SK-N-SH (cell line): Measurements from ENCODE around the gene IBSP.

Experiments used
- EP300 ChIP-seq, 2 experiments: IDR thresholded peaks; 2 replicates each; pipeline versions ENCODE4 v1.4.0 to v1.6.1; 2012; ENCODE audit warnings: borderline replicate concordance in 1 of 2, low read depth in 1 of 2, low read length in 1 of 2
- EZH2phosphoT487 ChIP-seq: fragments of 200-600 bp; sonication (generic); IDR thresholded peaks from 2 replicates; pipeline ENCODE4 v1.6.1; 2017; ENCODE audit warnings: low read depth, mixed run types, mild to moderate bottlenecking, antibody characterized with exemption, moderate library complexity, borderline replicate concordance
- MXI1 ChIP-seq: IDR thresholded peaks from 2 replicates; pipeline ENCODE4 v1.6.1; 2012; ENCODE audit warnings: mild to moderate bottlenecking, low read depth, low read length, improper control_type of control experiment
- NFIC ChIP-seq: IDR thresholded peaks from 2 replicates; pipeline ENCODE4 v1.4.0; 2012; ENCODE audit warnings: borderline replicate concordance
- NRF1 ChIP-seq: IDR thresholded peaks from 2 replicates; pipeline ENCODE4 v1.6.1; 2012; ENCODE audit warnings: low read depth, mild to moderate bottlenecking, low read length
- POLR2AphosphoS5 ChIP-seq: IDR thresholded peaks from 2 replicates; pipeline ENCODE4 v1.6.1; 2012; ENCODE audit warnings: low read depth, low read length
- RAD21 ChIP-seq: IDR thresholded peaks from 2 replicates; pipeline ENCODE4 v1.6.1; 2012; ENCODE audit warnings: mild to moderate bottlenecking, low read length
- RFX5 ChIP-seq: IDR thresholded peaks from 2 replicates; pipeline ENCODE4 v1.6.1; 2012; ENCODE audit warnings: mild to moderate bottlenecking, improper control_type of control experiment, low read length
- TF ChIP-seq, protein P1 (sequence below): fragments of 200-600 bp; sonication (generic); IDR thresholded peaks from 2 replicates; pipeline ENCODE4 v1.6.1; 2017; ENCODE audit warnings: antibody characterized with exemption, mild to moderate bottlenecking, moderate library complexity
- TF ChIP-seq, protein P2 (sequence below): IDR thresholded peaks from 2 replicates; pipeline ENCODE4 v1.4.0; 2012; ENCODE audit warnings: low read depth, borderline replicate concordance
- TF ChIP-seq, protein P3 (sequence below): IDR thresholded peaks from 2 replicates; pipeline ENCODE4; 2012
- TF ChIP-seq, protein P4 (sequence below): IDR thresholded peaks from 2 replicates; pipeline ENCODE4 v1.6.1; 2012; ENCODE audit warnings: mild to moderate bottlenecking, low read depth, low read length, moderate library complexity

DNA sequence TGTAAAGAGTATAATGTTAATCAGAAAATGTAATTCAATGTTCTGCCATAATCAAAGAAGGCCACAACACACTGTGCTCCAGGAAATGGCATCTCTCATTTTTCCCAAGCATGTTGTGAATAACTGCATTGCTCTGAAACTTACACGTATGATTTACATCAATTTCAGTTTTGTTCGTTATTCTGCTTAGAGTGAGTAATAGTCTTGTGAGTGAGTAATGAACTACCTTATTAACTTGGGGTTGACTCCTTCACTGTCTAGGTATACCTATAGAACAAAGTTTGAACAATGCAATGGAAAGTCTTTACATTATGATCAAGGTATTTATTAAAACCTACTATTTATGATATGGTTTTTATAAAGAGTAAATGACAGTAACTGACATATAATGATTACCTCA is 17.8 kb upstream of the IBSP start:
- TF ChIP-seq EZH2phosphoT487 (no peak), RAD21 (no peak), NFIC (no peak), POLR2AphosphoS5 (no peak), MXI1 (no peak), RFX5 (no peak), NRF1 (no peak), EP300 (IDR thresholded peaks at IDR 0.05; ENCODE audit: borderline replicate concordance in 1 of 2, low read depth in 1 of 2, low read length in 1 of 2) (no peak)
- TF ChIP-seq, protein P1, sequence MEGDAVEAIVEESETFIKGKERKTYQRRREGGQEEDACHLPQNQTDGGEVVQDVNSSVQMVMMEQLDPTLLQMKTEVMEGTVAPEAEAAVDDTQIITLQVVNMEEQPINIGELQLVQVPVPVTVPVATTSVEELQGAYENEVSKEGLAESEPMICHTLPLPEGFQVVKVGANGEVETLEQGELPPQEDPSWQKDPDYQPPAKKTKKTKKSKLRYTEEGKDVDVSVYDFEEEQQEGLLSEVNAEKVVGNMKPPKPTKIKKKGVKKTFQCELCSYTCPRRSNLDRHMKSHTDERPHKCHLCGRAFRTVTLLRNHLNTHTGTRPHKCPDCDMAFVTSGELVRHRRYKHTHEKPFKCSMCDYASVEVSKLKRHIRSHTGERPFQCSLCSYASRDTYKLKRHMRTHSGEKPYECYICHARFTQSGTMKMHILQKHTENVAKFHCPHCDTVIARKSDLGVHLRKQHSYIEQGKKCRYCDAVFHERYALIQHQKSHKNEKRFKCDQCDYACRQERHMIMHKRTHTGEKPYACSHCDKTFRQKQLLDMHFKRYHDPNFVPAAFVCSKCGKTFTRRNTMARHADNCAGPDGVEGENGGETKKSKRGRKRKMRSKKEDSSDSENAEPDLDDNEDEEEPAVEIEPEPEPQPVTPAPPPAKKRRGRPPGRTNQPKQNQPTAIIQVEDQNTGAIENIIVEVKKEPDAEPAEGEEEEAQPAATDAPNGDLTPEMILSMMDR = no peak
- TF ChIP-seq, protein P2, sequence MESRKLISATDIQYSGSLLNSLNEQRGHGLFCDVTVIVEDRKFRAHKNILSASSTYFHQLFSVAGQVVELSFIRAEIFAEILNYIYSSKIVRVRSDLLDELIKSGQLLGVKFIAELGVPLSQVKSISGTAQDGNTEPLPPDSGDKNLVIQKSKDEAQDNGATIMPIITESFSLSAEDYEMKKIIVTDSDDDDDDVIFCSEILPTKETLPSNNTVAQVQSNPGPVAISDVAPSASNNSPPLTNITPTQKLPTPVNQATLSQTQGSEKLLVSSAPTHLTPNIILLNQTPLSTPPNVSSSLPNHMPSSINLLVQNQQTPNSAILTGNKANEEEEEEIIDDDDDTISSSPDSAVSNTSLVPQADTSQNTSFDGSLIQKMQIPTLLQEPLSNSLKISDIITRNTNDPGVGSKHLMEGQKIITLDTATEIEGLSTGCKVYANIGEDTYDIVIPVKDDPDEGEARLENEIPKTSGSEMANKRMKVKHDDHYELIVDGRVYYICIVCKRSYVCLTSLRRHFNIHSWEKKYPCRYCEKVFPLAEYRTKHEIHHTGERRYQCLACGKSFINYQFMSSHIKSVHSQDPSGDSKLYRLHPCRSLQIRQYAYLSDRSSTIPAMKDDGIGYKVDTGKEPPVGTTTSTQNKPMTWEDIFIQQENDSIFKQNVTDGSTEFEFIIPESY = no peak
- TF ChIP-seq, protein P3, sequence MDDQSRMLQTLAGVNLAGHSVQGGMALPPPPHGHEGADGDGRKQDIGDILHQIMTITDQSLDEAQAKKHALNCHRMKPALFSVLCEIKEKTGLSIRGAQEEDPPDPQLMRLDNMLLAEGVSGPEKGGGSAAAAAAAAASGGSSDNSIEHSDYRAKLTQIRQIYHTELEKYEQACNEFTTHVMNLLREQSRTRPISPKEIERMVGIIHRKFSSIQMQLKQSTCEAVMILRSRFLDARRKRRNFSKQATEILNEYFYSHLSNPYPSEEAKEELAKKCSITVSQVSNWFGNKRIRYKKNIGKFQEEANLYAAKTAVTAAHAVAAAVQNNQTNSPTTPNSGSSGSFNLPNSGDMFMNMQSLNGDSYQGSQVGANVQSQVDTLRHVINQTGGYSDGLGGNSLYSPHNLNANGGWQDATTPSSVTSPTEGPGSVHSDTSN = no peak
- TF ChIP-seq, protein P4, sequence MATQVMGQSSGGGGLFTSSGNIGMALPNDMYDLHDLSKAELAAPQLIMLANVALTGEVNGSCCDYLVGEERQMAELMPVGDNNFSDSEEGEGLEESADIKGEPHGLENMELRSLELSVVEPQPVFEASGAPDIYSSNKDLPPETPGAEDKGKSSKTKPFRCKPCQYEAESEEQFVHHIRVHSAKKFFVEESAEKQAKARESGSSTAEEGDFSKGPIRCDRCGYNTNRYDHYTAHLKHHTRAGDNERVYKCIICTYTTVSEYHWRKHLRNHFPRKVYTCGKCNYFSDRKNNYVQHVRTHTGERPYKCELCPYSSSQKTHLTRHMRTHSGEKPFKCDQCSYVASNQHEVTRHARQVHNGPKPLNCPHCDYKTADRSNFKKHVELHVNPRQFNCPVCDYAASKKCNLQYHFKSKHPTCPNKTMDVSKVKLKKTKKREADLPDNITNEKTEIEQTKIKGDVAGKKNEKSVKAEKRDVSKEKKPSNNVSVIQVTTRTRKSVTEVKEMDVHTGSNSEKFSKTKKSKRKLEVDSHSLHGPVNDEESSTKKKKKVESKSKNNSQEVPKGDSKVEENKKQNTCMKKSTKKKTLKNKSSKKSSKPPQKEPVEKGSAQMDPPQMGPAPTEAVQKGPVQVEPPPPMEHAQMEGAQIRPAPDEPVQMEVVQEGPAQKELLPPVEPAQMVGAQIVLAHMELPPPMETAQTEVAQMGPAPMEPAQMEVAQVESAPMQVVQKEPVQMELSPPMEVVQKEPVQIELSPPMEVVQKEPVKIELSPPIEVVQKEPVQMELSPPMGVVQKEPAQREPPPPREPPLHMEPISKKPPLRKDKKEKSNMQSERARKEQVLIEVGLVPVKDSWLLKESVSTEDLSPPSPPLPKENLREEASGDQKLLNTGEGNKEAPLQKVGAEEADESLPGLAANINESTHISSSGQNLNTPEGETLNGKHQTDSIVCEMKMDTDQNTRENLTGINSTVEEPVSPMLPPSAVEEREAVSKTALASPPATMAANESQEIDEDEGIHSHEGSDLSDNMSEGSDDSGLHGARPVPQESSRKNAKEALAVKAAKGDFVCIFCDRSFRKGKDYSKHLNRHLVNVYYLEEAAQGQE = no peak
